ENCODE results near the gene SPDYE17. TPM values are rescaled to one million over a fixed set of nuclear protein-coding genes. Genes with fewer than 3 reads are reported as not detected.
"Not testable (repeated sequence)": the region's sequence is repeated elsewhere in the genome, so short reads cannot be mapped to it uniquely, and the experiment has no call there.

The SPDYE17 gene
- total RNA-seq, 1 experiment from 2014 or later: not detected

- Histone ChIP-seq H3K14ac (ENCODE audit: insufficient read depth, low read length) (0 out of 2 replicates have a peak overlapping the region, but pooled peaks have one; percentile 23), H3K9me3 (ENCODE audit: control insufficient read depth, low read depth, low read length) (no peaks in the 10 kb centered on the region), H3K4ac (ENCODE audit: low read depth, low read length) (peak overlapping the region; percentile 18; the same call in 1 of the 2 replicates), H3K9ac (ENCODE audit: extremely low read depth, insufficient read length, low read length) (no peak overlapping the region), H4K5ac (ENCODE audit: insufficient read length, low read depth, low read length) (peak overlapping the region; percentile 15), H3T11ph (ENCODE audit: low read length) (no peak overlapping the region), H3K18ac (ENCODE audit: insufficient read length, low read depth, low read length) (peak overlapping the region; percentile 23), H3K27ac (ENCODE audit: insufficient read length, low read depth, low read length) (no peak overlapping the region), H4K8ac (replicated peaks; ENCODE audit: insufficient read length, low read depth, low read length) (peak overlapping the region; percentile 29), H2BK12ac (ENCODE audit: insufficient read length, low read depth, low read length) (no peak overlapping the region), H3K79me2 (ENCODE audit: insufficient read depth, low read length) (no peaks in the 10 kb centered on the region), H3K56ac (ENCODE audit: insufficient read length, low read depth, low read length) (no peak overlapping the region), H2BK20ac (ENCODE audit: low read depth, low read length, poor library complexity, severe bottlenecking) (no peak overlapping the region), H3K27me3 (ENCODE audit: insufficient read depth, low read length) (no peaks in the 10 kb centered on the region), H2BK15ac (ENCODE audit: low read depth, low read length) (no peak overlapping the region), H3K4me2 (ENCODE audit: insufficient read depth, insufficient read length, low read length) (no peak overlapping the region), H4K20me1 (ENCODE audit: control insufficient read depth, insufficient read depth, insufficient read length) (no peaks in the 10 kb centered on the region), H2AFZ (ENCODE audit: low read length) (no peak overlapping the region), H2BK120ac (ENCODE audit: low read depth, low read length, poor library complexity, severe bottlenecking) (no peak overlapping the region), H2BK5ac (ENCODE audit: insufficient read length, low read length) (no peak overlapping the region), H3K23ac (ENCODE audit: insufficient read length, low read depth, low read length) (no peak overlapping the region), H3K79me1 (ENCODE audit: insufficient read depth, low read depth, low read length, poor library complexity, severe bottlenecking) (no peaks in the 10 kb centered on the region), H3K4me1 (ENCODE audit: insufficient read depth, low read length) (no peaks in the 10 kb centered on the region), H3K23me2 (ENCODE audit: insufficient read length, low read depth, low read length, poor library complexity, severe bottlenecking) (peaks cover 3% of the 10 kb centered on the region), H2AK5ac (ENCODE audit: insufficient read length, low read length) (no peak overlapping the region), H4K91ac (ENCODE audit: insufficient read length, low read depth, low read length) (no peak overlapping the region)
- no peak for DNase-seq
- H3K4me3 Mint-ChIP-seq: no peak overlapping the region
- H3K27me3 Mint-ChIP-seq (ENCODE audit: low read depth): no peaks in the 10 kb centered on the region
- H3K9me3 Mint-ChIP-seq: no peaks in the 10 kb centered on the region
- TF ChIP-seq CTCF (conservative IDR thresholded peaks at IDR 0.05): no peak
- no peaks in the 10 kb centered on the region for H3K4me1 Mint-ChIP-seq
- peaks cover 4 to 9% (median 4%) of the 10 kb centered on the region in 3 experiments; a peak in 4 of 7 replicates for H3K36me3 Mint-ChIP-seq (ENCODE audit: insufficient read depth in 1 of 3, low read depth in 3 of 3)
- 100% methylated on average over 5 of the region's 5 CpGs for WGBS (ENCODE audit: extremely low coverage, insufficient read length, low lambda C conversion rate)
- H3K27ac Mint-ChIP-seq: no peak overlapping the region
Measured at GRCh38 chr7:76997381-76998284, 34.5 kb downstream of the SPDYE17 start.

- H4K5ac ChIP-seq (ENCODE audit: insufficient read length, low read depth, low read length): peak overlapping the region; percentile 15
- not testable (repeated sequence) for H4K91ac ChIP-seq (ENCODE audit: insufficient read length, low read depth, low read length); H3T11ph ChIP-seq (ENCODE audit: low read length); H2BK12ac ChIP-seq (ENCODE audit: insufficient read length, low read depth, low read length); DNase-seq; H3K4me2 ChIP-seq (ENCODE audit: insufficient read depth, insufficient read length, low read length); H3K79me2 ChIP-seq (ENCODE audit: insufficient read depth, low read length); H2BK5ac ChIP-seq (ENCODE audit: insufficient read length, low read length); H3K27ac ChIP-seq (ENCODE audit: insufficient read length, low read depth, low read length); H4K20me1 ChIP-seq (ENCODE audit: control insufficient read depth, insufficient read depth, insufficient read length); H2AK5ac ChIP-seq (ENCODE audit: insufficient read length, low read length); H3K27me3 ChIP-seq (ENCODE audit: insufficient read depth, low read length); H3K56ac ChIP-seq (ENCODE audit: insufficient read length, low read depth, low read length); H3K4me1 ChIP-seq (ENCODE audit: insufficient read depth, low read length); H3K23me2 ChIP-seq (ENCODE audit: insufficient read length, low read depth, low read length, poor library complexity, severe bottlenecking); H2AFZ ChIP-seq (ENCODE audit: low read length); H3K4me3 Mint-ChIP-seq; H3K14ac ChIP-seq (ENCODE audit: insufficient read depth, low read length); H3K27me3 Mint-ChIP-seq (ENCODE audit: low read depth); H2BK15ac ChIP-seq (ENCODE audit: low read depth, low read length); H3K27ac Mint-ChIP-seq; H2BK20ac ChIP-seq (ENCODE audit: low read depth, low read length, poor library complexity, severe bottlenecking); H3K4me1 Mint-ChIP-seq; H3K9me3 Mint-ChIP-seq; H3K18ac ChIP-seq (ENCODE audit: insufficient read length, low read depth, low read length); H2BK120ac ChIP-seq (ENCODE audit: low read depth, low read length, poor library complexity, severe bottlenecking); H3K9ac ChIP-seq (ENCODE audit: extremely low read depth, insufficient read length, low read length); H3K23ac ChIP-seq (ENCODE audit: insufficient read length, low read depth, low read length); H3K36me3 Mint-ChIP-seq (ENCODE audit: insufficient read depth in 1 of 3, low read depth in 3 of 3); H3K9me3 ChIP-seq (ENCODE audit: control insufficient read depth, low read depth, low read length); H3K79me1 ChIP-seq (ENCODE audit: insufficient read depth, low read depth, low read length, poor library complexity, severe bottlenecking)
- peak overlapping the region; percentile 29 for H4K8ac ChIP-seq (replicated peaks; ENCODE audit: insufficient read length, low read depth, low read length)
- H3K4ac ChIP-seq (ENCODE audit: low read depth, low read length): peak overlapping the region; percentile 18; the same call in 1 of the 2 replicates
Measured at GRCh38 chr7:76996932-76997331, 35.2 kb downstream of the SPDYE17 start.

All from H9 (cell line).